ENCODE measurements around the gene SEC24C. TPM values are rescaled to one million over a fixed set of nuclear protein-coding genes. Genes with fewer than 3 reads are reported as not detected.

The SEC24C gene
- total and polyA plus RNA-seq, 2 of the 13 experiments (the other 11 are each of a cell fraction or from before 2014, with no cell fraction given) = 63.1 to 66.4 TPM

DNA sequence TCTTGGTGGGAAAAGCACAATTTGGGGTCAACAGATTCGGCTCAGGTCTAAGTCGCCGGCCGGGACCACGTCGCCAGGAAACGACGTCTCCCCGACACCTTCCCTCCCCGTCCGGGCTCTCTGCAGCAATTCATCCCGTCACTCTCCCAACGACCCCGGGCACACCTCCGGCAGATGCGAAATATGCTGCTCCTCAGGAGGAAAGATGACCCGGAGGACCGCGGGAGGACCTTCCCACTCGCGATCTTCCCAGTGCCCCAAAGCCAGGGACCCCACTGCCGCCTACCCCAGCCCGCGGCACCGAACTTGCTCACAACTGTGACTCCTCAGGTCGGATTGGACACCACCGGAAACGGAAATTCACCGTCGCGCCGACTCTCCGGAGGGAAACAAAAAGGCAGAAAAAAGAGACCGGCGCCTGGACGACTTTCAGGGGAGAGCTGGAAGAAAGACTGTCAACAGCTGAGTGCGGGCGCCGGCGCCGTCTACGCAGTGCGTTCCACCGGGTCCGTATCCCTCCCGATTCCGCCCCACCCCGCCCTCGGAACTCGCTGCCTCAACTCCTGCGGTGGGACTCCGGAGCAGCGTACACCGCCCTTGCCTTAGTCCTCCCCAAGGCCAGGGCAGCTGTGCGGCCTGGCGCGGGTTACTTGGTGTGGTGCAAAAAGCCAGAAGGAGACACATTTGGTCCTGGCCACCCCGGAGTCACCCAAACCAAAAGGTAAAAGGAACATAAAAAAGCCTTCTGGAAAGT is 13.8 kb upstream of the SEC24C start (continued):
- 0 out of 2 replicates have a peak, but pooled peaks have one; percentile 74 for TF ChIP-seq ZNF329 (CRISPR knock-in tag; IDR thresholded peaks at IDR 0.05; ENCODE audit: low read depth)
- TF ChIP-seq ZBTB3 (CRISPR knock-in tag; IDR thresholded peaks at IDR 0.05; ENCODE audit: borderline replicate concordance, low read depth) = 0 out of 2 replicates have a peak, but pooled peaks have one; percentile 77
- TF ChIP-seq SETDB1 (CRISPR knock-in tag; IDR thresholded peaks at IDR 0.05; ENCODE audit: borderline replicate concordance) = no peak
- TF ChIP-seq ZBTB1 (CRISPR knock-in tag; IDR thresholded peaks at IDR 0.05; ENCODE audit: borderline replicate concordance) = no peak
- TF ChIP-seq JDP2 (CRISPR knock-in tag; IDR thresholded peaks at IDR 0.05; ENCODE audit: borderline replicate concordance) = no peak
- no peak for TF ChIP-seq FOXJ3 (CRISPR knock-in tag; IDR thresholded peaks at IDR 0.05; ENCODE audit: borderline replicate concordance)
- peak; percentile 97 for TF ChIP-seq ZBTB40 (IDR thresholded peaks at IDR 0.05)
- TF ChIP-seq ZBTB40 (CRISPR knock-in tag; IDR thresholded peaks at IDR 0.05) = peak; percentile 72; the same call in 1 of the 2 replicates
- no peak for TF ChIP-seq ZNF570 (CRISPR knock-in tag; IDR thresholded peaks at IDR 0.05; ENCODE audit: borderline replicate concordance)
- TF ChIP-seq DNMT3B (CRISPR knock-in tag; conservative IDR thresholded peaks at IDR 0.05) = peak; percentile 78; the same call in 1 of the 2 replicates
- no peak for TF ChIP-seq ZMYM2 (CRISPR knock-in tag; IDR thresholded peaks at IDR 0.05)
- peak; percentile 95 for TF ChIP-seq MED8 (CRISPR knock-in tag; IDR thresholded peaks at IDR 0.05; ENCODE audit: insufficient replicate concordance)
- TF ChIP-seq SKI (IDR thresholded peaks at IDR 0.05; ENCODE audit: partially characterized antibody) = peak; percentile 53
- TF ChIP-seq ATAD3A (CRISPR knock-in tag; IDR thresholded peaks at IDR 0.05) = no peak
- no peak for TF ChIP-seq JUNB (CRISPR knock-in tag; IDR thresholded peaks at IDR 0.05; ENCODE audit: borderline replicate concordance)
- no peak for TF ChIP-seq TRAFD1 (CRISPR knock-in tag; IDR thresholded peaks at IDR 0.05; ENCODE audit: borderline replicate concordance)
- TF ChIP-seq ZNF274 (CRISPR knock-in tag; IDR thresholded peaks at IDR 0.05) = peak; percentile 69
- peak; percentile 59; the same call in 1 of the 2 replicates for TF ChIP-seq ZFP82 (CRISPR knock-in tag; IDR thresholded peaks at IDR 0.05; ENCODE audit: borderline replicate concordance)
- peak; percentile 71; the same call in 1 of the 2 replicates for TF ChIP-seq ELF3 (CRISPR knock-in tag; IDR thresholded peaks at IDR 0.05)
- TF ChIP-seq RFX3 (CRISPR knock-in tag; IDR thresholded peaks at IDR 0.05) = no peak

All from HepG2 (cell line).